KBM-7 (cell line): ENCODE results near the gene PLTP.

Experiments used
- DNase-seq: peaks from one replicate; pipeline ENCODE4 v3.0.0-alpha.2; 2015
- in situ Hi-C: fragments of 300-500 bp; cut with MboI; formaldehyde crosslinking; loops from 2 replicates; pipeline ENCODE4 v1.14.3; 2020; ENCODE audit warnings: low sequenced_read_pairs, low pct_unique_long_range_greater_than_20kb, mixed read lengths

The PLTP gene

GRCh38 chr20:45924391-45925261, 12.7 kb upstream of the PLTP start:
- in situ Hi-C loops, result no loop called here
- DNase-seq, result no peak

- no peak for DNase-seq
- in situ Hi-C loops, result no loop called here
These were observed 9.6 kb upstream of the PLTP start for GRCh38 chr20:45921337-45922189.

- in situ Hi-C loops, result no loop called here
- no peak for DNase-seq
These were observed 8.7 kb upstream of the PLTP start for GRCh38 chr20:45920462-45921336.

DNA sequence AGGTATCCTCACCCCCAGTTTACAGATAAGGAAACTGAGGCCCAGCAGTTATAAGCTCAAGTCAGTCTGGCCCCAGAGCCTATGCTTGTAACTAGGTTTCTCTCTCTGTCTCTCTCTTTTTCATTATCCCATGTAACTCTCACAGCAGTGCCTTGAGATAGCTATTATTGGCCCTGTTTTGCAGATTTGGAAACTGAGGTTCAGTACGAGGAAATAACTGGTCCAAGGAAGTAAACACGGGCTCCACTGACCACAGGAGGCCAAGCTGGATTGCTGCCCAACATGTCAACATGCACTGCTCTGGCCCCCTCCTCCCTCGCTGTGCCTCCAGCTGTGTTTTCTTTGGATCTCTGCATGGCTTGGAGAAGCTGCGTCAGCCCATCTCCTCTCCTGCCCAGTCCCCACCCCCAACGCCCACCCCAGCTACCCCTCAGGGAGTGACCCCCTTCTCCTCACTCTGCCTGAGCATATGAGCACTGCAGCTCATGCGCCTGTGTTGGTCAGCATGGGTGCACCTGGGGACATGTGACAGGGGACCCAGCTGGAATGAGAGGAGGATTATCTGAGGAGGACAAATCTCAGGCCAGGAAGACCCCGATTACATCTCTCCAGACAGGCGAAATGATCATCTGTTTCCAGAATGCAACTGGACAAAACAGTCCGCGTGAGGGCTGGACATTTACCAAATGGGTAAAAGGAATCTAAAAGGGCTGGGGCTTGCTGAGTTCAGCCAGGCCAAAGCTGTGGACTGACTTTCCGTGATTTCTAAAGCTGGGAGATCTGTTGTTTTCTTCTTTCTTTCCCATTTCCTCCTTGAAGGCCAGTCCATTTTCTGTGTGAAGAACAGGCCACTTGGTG, 7.8 kb upstream of the PLTP start:
- DNase-seq, result no peak
- in situ Hi-C loops, result no loop called here

GRCh38 chr20:45918779-45919537, 7.0 kb upstream of the PLTP start:
- no peak for DNase-seq
- in situ Hi-C loops, result no loop called here

DNA sequence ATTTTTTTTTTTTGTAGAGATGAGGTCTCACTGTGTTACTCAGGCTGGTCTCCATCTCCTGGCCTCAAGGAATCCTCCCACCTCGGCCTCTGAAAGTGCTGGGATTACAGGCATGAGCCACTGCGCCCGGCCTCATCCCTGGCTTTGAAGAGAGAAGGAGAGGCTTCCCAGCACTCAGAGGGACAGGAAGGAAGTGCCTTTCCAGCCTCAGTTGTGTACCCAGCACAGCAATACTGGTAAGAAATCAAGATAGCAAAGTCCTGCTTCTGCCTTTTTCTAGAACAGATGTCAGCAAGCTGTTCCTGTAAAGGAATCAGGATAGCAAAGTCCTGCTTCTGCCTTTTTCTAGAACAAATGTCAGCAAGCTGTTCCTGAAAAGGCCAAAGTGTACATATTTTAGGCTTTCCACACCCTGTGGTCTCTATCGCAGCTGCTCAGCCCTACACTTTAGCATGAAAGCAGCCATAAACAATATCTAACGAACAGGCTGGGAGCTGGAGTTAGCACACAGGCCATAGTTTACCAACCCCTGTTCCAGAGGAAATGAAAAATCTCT, 6.3 kb upstream of the PLTP start:
- DNase-seq, result no peak
- in situ Hi-C loops, result no loop called here

GRCh38 chr20:45917790-45918141, 5.8 kb upstream of the PLTP start:
- in situ Hi-C loops, result no loop called here
- DNase-seq, result no peak

DNA sequence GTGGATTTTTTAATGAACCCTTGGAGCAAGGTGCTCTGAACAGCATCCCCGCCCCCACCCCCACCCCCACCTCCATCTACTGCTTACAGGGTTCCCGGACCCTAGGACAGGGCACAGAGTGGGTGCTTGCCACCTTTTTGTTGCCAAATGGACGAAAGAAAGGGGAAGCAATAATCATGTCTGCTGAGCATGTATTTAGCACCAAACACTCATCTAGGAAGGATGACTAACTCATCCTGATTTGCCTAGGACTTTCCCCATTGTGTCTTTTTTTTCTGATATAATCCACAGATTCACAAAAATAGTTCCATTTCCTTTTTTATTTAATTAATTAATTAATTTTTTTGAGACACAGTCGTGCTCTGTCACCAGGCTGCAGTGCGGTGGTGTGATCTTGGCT, 1.2 kb upstream of the PLTP start:
- no peak for DNase-seq
- in situ Hi-C loops, result no loop called here

GRCh38 chr20:45912344-45912682, 358 bp upstream of the PLTP start:
- DNase-seq, result no peak
- in situ Hi-C loops, result no loop called here

DNA sequence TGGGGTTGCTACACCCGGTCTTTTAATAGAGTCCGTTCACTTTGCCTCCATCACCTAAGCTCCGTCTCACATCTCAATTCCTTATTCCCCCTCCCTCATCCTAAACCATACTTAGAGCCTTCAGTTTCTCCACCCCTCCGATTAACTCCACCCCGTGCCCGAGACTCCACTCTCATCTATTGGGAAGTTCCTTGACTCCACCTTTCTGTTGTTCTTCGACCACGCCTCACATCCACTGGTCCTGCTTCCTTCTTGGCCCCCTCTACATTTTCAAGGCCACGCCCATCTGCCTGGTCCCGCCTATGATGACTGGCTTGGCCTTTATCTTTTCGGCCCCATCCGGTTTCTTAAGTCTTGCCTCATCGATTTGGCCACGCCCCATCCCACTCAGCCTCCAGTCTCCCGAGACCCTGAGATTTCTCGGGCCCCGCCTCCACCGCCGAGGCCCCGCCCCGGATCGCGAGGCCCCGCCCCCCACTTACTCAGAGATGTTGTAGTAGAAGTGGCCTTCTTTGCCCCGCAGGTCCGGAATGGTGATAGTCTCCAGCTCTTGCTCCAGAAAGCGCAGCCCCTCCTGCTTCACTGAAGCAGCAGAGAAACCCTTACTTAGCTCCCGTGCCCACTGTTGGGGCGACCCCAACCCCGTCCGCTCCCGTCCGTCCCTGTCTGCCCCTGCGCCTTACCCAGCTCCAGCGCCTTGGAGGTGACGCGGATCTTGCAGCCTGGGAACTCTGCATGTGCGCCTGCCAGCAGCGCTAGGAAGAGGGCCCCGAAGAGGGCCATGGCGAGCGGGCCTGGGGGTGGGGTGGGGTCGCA, 1.1 kb downstream of the PLTP start:
- peak; percentile 100 for DNase-seq
- in situ Hi-C loops, result no loop called here

GRCh38 chr20:45909817-45910669, 1.9 kb downstream of the PLTP start:
- DNase-seq, result no peak
- in situ Hi-C loops, result no loop called here

GRCh38 chr20:45909336-45909808, 2.6 kb downstream of the PLTP start:
- no peak for DNase-seq
- in situ Hi-C loops, result no loop called here

DNA sequence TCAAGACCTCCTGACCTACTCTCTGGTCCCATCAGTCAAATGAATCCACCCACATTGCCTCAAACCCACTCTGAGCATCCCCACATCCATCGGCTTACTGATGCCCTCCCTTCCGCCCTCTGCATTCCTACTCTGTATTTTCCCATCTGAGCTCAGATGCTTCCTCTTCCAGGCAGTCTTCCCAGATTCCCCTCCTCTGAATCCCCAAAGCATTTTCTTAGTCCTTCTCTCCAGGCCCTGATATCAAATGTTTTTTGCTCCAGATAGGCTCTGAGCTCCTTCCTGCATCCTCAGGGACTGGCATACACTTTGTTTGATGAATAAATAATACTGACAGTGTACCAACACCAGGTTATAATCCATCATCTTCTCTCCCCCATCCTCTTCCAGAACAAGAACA, 3.9 kb downstream of the PLTP start:
- in situ Hi-C loops, result no loop called here

DNA sequence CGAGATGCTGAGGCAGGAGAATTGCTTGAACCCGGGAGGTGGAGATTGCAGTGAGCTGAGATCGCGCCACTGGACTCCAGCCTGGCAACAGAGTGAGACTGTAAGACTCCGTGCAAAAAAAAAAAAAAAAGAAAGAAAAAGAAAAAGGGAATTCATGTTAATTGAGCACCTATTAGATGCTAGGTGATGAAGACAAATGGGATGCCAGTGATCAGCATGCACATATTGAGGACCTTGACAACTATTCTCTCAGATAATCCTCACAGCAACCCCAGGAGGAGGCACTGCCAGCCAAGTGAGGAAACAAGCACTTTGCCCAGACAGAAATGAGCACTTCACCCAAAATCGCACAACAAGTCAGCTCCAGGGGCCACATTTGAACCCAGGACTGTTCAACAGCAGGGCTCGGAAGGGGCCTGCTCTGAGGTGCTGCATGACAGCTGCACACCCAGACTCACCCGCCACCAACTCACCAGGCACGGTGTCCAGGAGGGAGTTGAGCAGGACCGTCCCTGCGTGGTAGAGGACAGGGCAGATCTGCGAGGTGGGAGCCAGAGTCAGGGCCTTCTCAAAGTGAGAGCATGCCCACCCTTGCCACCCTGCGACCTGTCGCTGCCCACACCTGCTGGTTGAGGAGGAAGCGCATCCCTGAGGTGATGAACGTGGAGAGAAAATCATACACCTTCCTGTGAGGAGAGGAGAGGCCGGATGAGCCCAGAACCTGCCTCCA, 4.6 kb downstream of the PLTP start:
- in situ Hi-C loops, result no loop called here
- no peak for DNase-seq

More for the DNA sequence above, 3.9 kb downstream of the PLTP start:
- no peak for DNase-seq

- no peak for DNase-seq
- in situ Hi-C loops, result no loop called here
These were observed 6.4 kb downstream of the PLTP start for GRCh38 chr20:45905505-45906079.
